PC-3 (cell line): ENCODE data around the gene TPH2.

Experiments
- CTCF ChIP-seq: fragments of 300-600 bp; sonication (generic); conservative IDR thresholded peaks from 2 replicates; pipeline ENCODE4 v1.5.1; 2017; ENCODE audit warnings: antibody characterized with exemption, low read depth, mild to moderate bottlenecking, low read length
- EZH2 ChIP-seq: fragments of 300-600 bp; sonication (generic); IDR thresholded peaks from one replicate; pipeline ENCODE4 v1.6.1; 2017; ENCODE audit warnings: antibody characterized with exemption, mild to moderate bottlenecking, low read length; ENCODE audit not compliant: unreplicated experiment
- EZH2phosphoT487 ChIP-seq: fragments of 300-600 bp; sonication (generic); IDR thresholded peaks from 2 replicates; pipeline ENCODE4 v1.6.1; 2018; ENCODE audit warnings: mild to moderate bottlenecking, antibody characterized with exemption, low read length, borderline replicate concordance

DNA sequence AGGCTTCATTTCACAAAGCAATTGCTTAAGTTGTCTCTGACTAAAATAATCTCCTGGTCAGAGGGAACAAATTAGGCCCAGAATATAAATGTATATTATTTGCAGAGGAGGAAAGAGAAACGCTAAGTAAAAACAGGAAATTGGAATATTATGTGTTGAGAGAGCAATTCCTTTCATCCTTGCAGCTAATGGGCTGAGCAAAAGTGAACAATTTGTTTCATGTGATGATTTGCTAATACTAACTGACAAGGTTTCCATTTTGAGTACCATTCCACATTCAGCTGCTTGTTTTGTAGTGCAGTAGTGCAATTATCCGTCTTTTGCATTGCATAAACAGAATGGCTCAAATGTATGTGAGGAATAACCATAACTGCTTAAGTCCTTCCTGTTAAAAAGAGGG, 103.2 kb downstream of the TPH2 start:
- no peak for TF ChIP-seq CTCF
- TF ChIP-seq EZH2, result no peak
- TF ChIP-seq EZH2phosphoT487, result no peak
